Measurements from ENCODE around the gene LMF1. TPM values are rescaled to one million over a fixed set of nuclear protein-coding genes. Genes with fewer than 3 reads are reported as not detected.

LMF1 gene
- polyA plus RNA-seq, 6 donors from 2014 or later, result 8.2 to 19.6 (median 13.2) TPM

- DNase-seq, result no peak
- Mint-ChIP-seq H3K4me1 (peaks cover 10 to 15% (median 12%) of the 10 kb centered on the region in 3 donors), H3K4me3 (no peak overlapping the region), H3K27ac (no peak overlapping the region), H3K36me3 (peaks cover 0 to 16% of the 10 kb centered on the region in 2 donors), H3K27me3 (no peaks in the 10 kb centered on the region), H3K9me3 (no peaks in the 10 kb centered on the region)
- ATAC-seq (ENCODE audit: low read depth in 2 of 2), result no peak
Observed at GRCh38 chr16:873889-874288, 96.9 kb downstream of the LMF1 start.

GRCh38 chr16:873243-873661, 97.5 kb downstream of the LMF1 start:
- peak overlapping the region in 1 of 8 donors; percentile 41 for H3K4me3 Mint-ChIP-seq
- H3K9me3 Mint-ChIP-seq, result no peaks in the 10 kb centered on the region
- peaks cover 0 to 16% of the 10 kb centered on the region in 2 donors for H3K36me3 Mint-ChIP-seq
- ATAC-seq (ENCODE audit: low read depth in 2 of 2) (no peak), DNase-seq (no peak)
- H3K27ac Mint-ChIP-seq, result peak overlapping the region in 1 of 6 donors; percentile 11
- H3K27me3 Mint-ChIP-seq, result no peaks in the 10 kb centered on the region
- peaks cover 10 to 15% (median 12%) of the 10 kb centered on the region in 3 donors for H3K4me1 Mint-ChIP-seq

DNA sequence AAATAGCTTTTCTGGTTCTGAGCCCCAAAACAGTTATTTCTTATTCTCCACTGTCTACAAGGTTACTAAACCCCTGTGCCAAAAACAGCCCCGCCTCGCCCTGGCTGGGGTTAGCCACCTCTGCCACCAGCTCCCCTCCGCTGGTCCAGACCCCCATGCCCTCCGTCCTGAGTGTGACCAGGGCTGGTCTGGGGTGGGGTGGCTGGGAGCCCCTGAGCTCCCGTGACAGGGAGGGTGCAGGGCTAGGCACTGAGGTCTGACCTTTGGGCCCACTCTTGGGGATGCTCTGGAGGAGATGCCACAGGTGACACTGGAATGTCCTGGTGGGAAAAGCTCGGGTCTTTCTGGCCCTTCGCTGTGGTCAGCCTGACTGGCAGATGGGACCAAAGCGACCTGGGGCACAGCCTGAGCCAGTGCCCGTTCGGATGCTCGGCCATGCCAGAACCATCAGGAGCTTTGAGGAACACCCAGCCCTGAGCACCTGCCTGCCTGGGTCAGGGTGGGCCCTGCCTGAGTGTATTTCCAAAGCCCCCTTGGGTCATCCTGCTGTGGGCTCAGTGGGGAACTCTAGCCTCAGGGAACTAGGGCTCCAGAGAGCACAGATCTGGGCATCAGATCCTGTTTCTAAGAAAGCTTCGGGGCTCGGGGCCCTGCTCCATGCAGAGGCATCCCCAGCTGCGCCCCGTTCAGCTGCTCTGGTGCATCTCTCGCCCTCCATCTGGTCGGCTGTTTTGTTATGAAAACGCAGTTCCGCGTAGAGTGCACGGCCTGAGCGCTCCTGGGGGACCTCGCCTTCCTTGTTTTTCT, 98.1 kb downstream of the LMF1 start:
- Mint-ChIP-seq H3K27me3 (no peaks in the 10 kb centered on the region), H3K27ac (peak overlapping the region in 1 of 6 donors; percentile 24), H3K4me3 (peak overlapping the region in 1 of 8 donors; percentile 41), H3K4me1 (peaks cover 10 to 13% (median 12%) of the 10 kb centered on the region in 3 donors), H3K36me3 (peaks cover 0 to 16% of the 10 kb centered on the region in 2 donors), H3K9me3 (no peaks in the 10 kb centered on the region)
- no peak for DNase-seq
- no peak for ATAC-seq (ENCODE audit: low read depth in 2 of 2)

GRCh38 chr16:871562-872345, 99.0 kb downstream of the LMF1 start:
- H3K4me1 Mint-ChIP-seq, result peaks cover 4 to 7% (median 7%) of the 10 kb centered on the region in 3 donors
- ATAC-seq (ENCODE audit: low read depth in 2 of 2), result no peak
- peak overlapping the region in 4 of 6 donors; percentile 77 to 86 (median 83) for H3K27ac Mint-ChIP-seq
- H3K9me3 Mint-ChIP-seq, result no peaks in the 10 kb centered on the region
- no peaks in the 10 kb centered on the region for H3K27me3 Mint-ChIP-seq
- H3K4me3 Mint-ChIP-seq, result peak overlapping the region in 4 of 8 donors; percentile 54 to 76 (median 66)
- no peak for DNase-seq
- peaks cover 0 to 13% of the 10 kb centered on the region in 2 donors for H3K36me3 Mint-ChIP-seq

- Mint-ChIP-seq H3K27me3 (no peaks in the 10 kb centered on the region), H3K36me3 (peaks cover 0 to 8% of the 10 kb centered on the region in 2 donors), H3K4me1 (peaks cover 4 to 7% (median 4%) of the 10 kb centered on the region in 3 donors), H3K27ac (peak overlapping the region in 2 of 6 donors; percentile 18 to 86), H3K4me3 (peak overlapping the region in 1 of 8 donors; percentile 54), H3K9me3 (no peaks in the 10 kb centered on the region)
- ATAC-seq (ENCODE audit: low read depth in 2 of 2) (peak; percentile 21 to 23), DNase-seq (peak; percentile 18)
Observed at GRCh38 chr16:870856-871561, 99.8 kb downstream of the LMF1 start.

DNA sequence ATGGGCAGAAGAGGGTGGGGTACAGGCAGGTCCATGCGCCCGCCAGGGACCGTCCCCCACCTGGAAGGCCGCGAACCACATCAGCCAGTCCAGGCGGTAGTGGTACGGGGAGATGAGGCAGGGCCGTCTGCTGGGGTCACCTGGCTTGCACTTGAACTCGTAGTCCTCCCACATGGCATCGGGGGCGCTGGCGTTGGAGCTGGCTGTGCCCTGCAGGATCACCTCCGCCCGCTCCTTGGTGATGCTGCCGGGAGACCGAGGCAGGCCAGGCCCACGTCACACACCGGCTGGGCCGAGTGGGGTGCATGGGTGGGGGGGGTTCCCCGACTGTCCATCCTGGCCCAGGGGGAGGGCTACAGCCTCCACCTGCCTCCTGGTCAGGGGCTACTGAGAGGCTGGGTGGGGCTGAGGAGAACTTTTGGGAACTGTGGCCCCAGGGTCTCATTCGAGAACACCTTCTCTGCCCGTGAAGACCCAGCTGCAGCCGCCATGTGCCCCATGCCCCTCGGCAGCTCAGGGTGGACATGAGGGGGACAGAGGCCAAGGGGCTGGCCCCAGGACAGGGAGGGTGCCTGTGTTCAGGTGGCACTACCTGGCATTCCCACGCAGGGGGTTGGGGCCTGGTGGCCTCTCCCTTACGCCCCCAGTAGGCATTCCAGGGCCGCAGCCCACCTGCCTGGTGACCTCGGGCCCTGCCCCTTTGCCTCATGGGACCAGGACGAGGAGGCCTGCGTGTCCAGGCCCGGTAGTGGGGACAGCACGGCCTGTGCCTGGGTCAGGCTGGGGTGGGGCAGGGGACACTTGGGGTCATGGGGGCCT, 100.8 kb downstream of the LMF1 start:
- no peak for DNase-seq
- Mint-ChIP-seq H3K4me3 (no peak overlapping the region), H3K4me1 (peaks cover 4 to 7% (median 4%) of the 10 kb centered on the region in 3 donors), H3K27ac (no peak overlapping the region), H3K9me3 (no peaks in the 10 kb centered on the region), H3K36me3 (peaks cover 0 to 8% of the 10 kb centered on the region in 2 donors), H3K27me3 (no peaks in the 10 kb centered on the region)
- ATAC-seq (ENCODE audit: low read depth in 2 of 2), result no peak

DNA sequence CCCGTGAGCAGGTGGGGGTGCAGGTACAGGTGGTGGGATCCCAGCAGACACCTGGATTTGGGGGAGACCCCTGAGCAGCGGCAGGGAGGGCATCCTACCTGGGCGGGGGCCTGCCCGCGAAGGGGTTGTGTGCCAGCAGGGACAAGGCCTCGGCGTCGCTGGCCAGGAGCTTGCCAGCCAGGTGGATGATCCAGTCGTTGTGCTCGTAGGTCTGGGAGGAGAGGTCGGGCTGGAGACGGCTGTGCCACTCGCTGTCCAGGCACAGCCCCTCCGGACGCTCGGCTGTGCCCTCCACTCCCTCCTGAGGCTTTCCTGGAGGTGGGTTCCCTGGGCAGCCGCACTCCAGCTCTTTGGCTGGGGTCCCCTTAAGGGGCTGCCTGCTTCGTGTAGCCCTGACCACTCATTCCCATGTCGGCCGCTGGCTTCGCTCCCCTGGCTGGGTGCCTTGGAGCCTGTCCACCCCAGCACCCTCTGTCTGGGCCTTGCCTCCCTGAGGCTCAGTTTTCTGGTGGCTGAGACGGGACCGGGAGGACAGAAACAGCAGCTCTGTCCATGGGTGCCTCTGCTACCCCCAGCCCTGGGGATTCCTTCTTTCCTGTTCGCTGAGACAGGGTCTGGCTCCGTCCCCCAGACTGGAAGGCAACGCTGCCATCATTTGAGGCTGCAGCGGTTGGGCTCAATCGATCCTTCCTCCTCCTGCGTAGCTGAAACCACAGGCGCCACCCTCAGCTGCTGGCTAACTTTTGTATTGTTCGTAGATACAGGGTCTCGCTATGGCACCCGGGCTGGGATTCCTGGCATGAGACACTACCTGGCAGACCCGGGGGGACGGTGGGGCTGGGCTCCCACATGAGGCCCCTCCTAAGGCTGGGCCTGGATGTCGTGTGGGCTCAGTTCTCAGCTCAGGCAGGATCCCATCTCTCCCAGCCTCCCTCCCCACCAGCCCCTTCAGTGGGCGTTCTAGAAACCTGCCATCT, 101.7 kb downstream of the LMF1 start:
- Mint-ChIP-seq H3K27me3 (no peaks in the 10 kb centered on the region), H3K27ac (peak overlapping the region in 1 of 6 donors; percentile 26), H3K9me3 (no peaks in the 10 kb centered on the region), H3K36me3 (peaks cover 0 to 8% of the 10 kb centered on the region in 2 donors), H3K4me1 (peaks cover 4 to 9% (median 8%) of the 10 kb centered on the region in 3 donors), H3K4me3 (no peak overlapping the region)
- DNase-seq (no peak), ATAC-seq (ENCODE audit: low read depth in 2 of 2) (no peak)

- no peaks in the 10 kb centered on the region for H3K27me3 Mint-ChIP-seq
- peaks cover 0 to 1% of the 10 kb centered on the region in 2 donors for H3K36me3 Mint-ChIP-seq
- no peaks in the 10 kb centered on the region for H3K9me3 Mint-ChIP-seq
- peaks cover 12 to 16% (median 14%) of the 10 kb centered on the region in 3 donors for H3K4me1 Mint-ChIP-seq
- H3K4me3 Mint-ChIP-seq, result peak overlapping the region in 1 of 8 donors; percentile 76
- DNase-seq (no peak), ATAC-seq (ENCODE audit: low read depth in 2 of 2) (no peak)
- peak overlapping the region in 1 of 6 donors; percentile 74 for H3K27ac Mint-ChIP-seq
Observed at GRCh38 chr16:868386-868755, 102.4 kb downstream of the LMF1 start.

- ATAC-seq (ENCODE audit: low read depth in 2 of 2) (no peak), DNase-seq (no peak)
- Mint-ChIP-seq H3K4me3 (peak overlapping the region in 1 of 8 donors; percentile 76), H3K9me3 (no peaks in the 10 kb centered on the region), H3K27me3 (no peaks in the 10 kb centered on the region), H3K4me1 (peaks cover 13 to 18% (median 14%) of the 10 kb centered on the region in 3 donors), H3K27ac (peak overlapping the region in 1 of 6 donors; percentile 74), H3K36me3 (no peaks in the 10 kb centered on the region)
Observed at GRCh38 chr16:867421-868385, 103.1 kb downstream of the LMF1 start.

- ATAC-seq (ENCODE audit: low read depth in 2 of 2), result no peak
- no peak for DNase-seq
- H3K27ac Mint-ChIP-seq, result peak overlapping the region in 1 of 6 donors; percentile 38
Observed at GRCh38 chr16:866252-866896, 104.4 kb downstream of the LMF1 start.

More at GRCh38 chr16:866252-866896, 104.4 kb downstream of the LMF1 start:
- no peaks in the 10 kb centered on the region for H3K36me3 Mint-ChIP-seq
- H3K9me3 Mint-ChIP-seq, result peaks cover 0 to 4% (median 0%) of the 10 kb centered on the region in 7 donors
- no peak overlapping the region for H3K4me3 Mint-ChIP-seq
- H3K4me1 Mint-ChIP-seq, result peaks cover 8 to 14% (median 10%) of the 10 kb centered on the region in 3 donors
- no peaks in the 10 kb centered on the region for H3K27me3 Mint-ChIP-seq
